A673 (cell line): ENCODE results near the gene OGG1. TPM values are rescaled to one million over a fixed set of nuclear protein-coding genes. Genes with fewer than 3 reads are reported as not detected.

Experiments used
- BruUV-seq: library from RNA; stranded (reverse); fragments of 400-500 nt; replicated peaks from 2 replicates; lab custom pipeline; 2021; lab: Mats Ljungman, UMichigan
- CTCF ChIA-PET: fragments of 300-600 bp; sonication (Branson Sonifier 250); formaldehyde crosslinking; loops from one replicate; lab custom pipeline; 2022; ENCODE audit warnings: antibody characterized with exemption; lab: Charles Lee
- POLR2A ChIA-PET: fragments of 300-600 bp; sonication (Branson Sonifier 250); formaldehyde crosslinking; loops from one replicate; lab custom pipeline; 2022; ENCODE audit warnings: antibody characterized with exemption; ENCODE audit not compliant: low non-redundant PET; lab: Charles Lee
- DNase-seq: peaks from one replicate; pipeline ENCODE4 v3.0.0-alpha.2; 2015; ENCODE audit warnings: low spot score
- H3K27ac ChIP-seq: fragments of 200-600 bp; sonication (generic); 2 replicates; pipeline ENCODE4 v1.5.1; 2016; ENCODE audit warnings: mixed run types, low read depth, mild to moderate bottlenecking, mixed read lengths, antibody characterized with exemption, low read length; ENCODE audit not compliant: poor library complexity, severe bottlenecking
- H3K27me3 ChIP-seq: fragments of 200-600 bp; sonication (generic); replicated peaks from 2 replicates; pipeline ENCODE4 v1.6.1; 2017; ENCODE audit warnings: mixed run types, low read depth, mild to moderate bottlenecking, mixed read lengths, antibody characterized with exemption, low read length; ENCODE audit not compliant: insufficient read depth, poor library complexity
- H3K36me3 ChIP-seq: fragments of 200-600 bp; sonication (generic); 2 replicates; pipeline ENCODE4 v1.6.1; 2016; ENCODE audit warnings: mixed run types, mild to moderate bottlenecking, mixed read lengths, antibody characterized with exemption, low read length; ENCODE audit not compliant: insufficient read depth, poor library complexity, severe bottlenecking
- H3K4me1 ChIP-seq: fragments of 200-600 bp; sonication (generic); 2 replicates; pipeline ENCODE4 v1.6.1; 2017; ENCODE audit warnings: mixed run types, mild to moderate bottlenecking, mixed read lengths, antibody characterized with exemption, low read length; ENCODE audit not compliant: insufficient read depth, poor library complexity, severe bottlenecking
- H3K4me3 ChIP-seq: fragments of 200-600 bp; sonication (generic); 2 replicates; pipeline ENCODE4 v1.5.1; 2016; ENCODE audit warnings: low read depth, mixed run types, mild to moderate bottlenecking, mixed read lengths, low read length; ENCODE audit not compliant: poor library complexity, severe bottlenecking
- H3K9me3 ChIP-seq: fragments of 200-600 bp; sonication (generic); 2 replicates; pipeline ENCODE4 v1.6.1; 2016; ENCODE audit warnings: mixed run types, low read depth, mild to moderate bottlenecking, mixed read lengths, antibody characterized with exemption, low read length; ENCODE audit not compliant: poor library complexity, severe bottlenecking
- EZH2 ChIP-seq: fragments of 200-600 bp; sonication (generic); IDR thresholded peaks from 2 replicates; pipeline ENCODE4 v1.6.1; 2017; ENCODE audit warnings: borderline replicate concordance, low read depth, mild to moderate bottlenecking, mixed read lengths, antibody characterized with exemption, low read length; ENCODE audit not compliant: poor library complexity, severe bottlenecking
- intact Hi-C: fragments of 100-400 bp; cut with micrococcal nuclease; formaldehyde crosslinking; loops from one replicate; pipeline ENCODE4 v1.10.0; 2022; ENCODE audit not compliant: unreplicated experiment
- total RNA-seq: library from RNA; stranded (reverse); gene quantifications from 2 replicates; pipeline ENCODE4 v1.2.3, GENCODE V29; 2021
- TF ChIP-seq, protein P1 (sequence below): fragments of 300-800, 200-600 bp; sonication (generic); conservative IDR thresholded peaks from 2 replicates; pipeline ENCODE4 v1.5.1; 2017; ENCODE audit warnings: low read depth, mild to moderate bottlenecking, antibody characterized with exemption, low read length, moderate library complexity, mixed read lengths

Gene OGG1
- total RNA-seq, 1 experiment from 2014 or later, result 60.2 TPM

DNA sequence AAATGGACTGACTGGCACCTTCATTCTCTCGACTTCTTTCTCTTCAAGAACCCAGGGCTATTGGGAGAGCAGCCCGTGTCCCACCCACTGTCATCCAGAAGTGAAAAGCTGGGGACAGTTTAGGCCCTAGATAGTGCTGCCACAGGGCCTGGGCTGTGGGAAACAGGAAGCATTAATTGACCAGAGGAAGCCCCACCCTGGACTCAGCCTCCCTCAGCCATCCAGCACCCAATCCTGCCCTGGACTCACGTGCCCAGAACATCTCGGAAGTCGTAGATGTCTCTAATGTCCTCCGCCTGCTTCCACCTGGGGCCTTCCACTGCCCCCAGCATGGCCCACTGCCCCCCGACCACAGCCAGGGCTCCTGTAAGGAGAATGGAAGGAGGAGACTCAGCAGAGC lies 17.7 kb downstream of the OGG1 start:
- intact Hi-C loops, result no loop called here
- H3K4me1 ChIP-seq, result peaks cover 10% of the 10 kb centered on the region
- TF ChIP-seq EZH2, result no peak
- TF ChIP-seq, protein P1, sequence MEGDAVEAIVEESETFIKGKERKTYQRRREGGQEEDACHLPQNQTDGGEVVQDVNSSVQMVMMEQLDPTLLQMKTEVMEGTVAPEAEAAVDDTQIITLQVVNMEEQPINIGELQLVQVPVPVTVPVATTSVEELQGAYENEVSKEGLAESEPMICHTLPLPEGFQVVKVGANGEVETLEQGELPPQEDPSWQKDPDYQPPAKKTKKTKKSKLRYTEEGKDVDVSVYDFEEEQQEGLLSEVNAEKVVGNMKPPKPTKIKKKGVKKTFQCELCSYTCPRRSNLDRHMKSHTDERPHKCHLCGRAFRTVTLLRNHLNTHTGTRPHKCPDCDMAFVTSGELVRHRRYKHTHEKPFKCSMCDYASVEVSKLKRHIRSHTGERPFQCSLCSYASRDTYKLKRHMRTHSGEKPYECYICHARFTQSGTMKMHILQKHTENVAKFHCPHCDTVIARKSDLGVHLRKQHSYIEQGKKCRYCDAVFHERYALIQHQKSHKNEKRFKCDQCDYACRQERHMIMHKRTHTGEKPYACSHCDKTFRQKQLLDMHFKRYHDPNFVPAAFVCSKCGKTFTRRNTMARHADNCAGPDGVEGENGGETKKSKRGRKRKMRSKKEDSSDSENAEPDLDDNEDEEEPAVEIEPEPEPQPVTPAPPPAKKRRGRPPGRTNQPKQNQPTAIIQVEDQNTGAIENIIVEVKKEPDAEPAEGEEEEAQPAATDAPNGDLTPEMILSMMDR, result no peak
- H3K27ac ChIP-seq, result no peak overlapping the region
- H3K27me3 ChIP-seq, result no peaks in the 10 kb centered on the region
- ChIA-PET POLR2A (no interaction called here), CTCF (no interaction called here)
- no peaks in the 10 kb centered on the region for H3K9me3 ChIP-seq
- no peaks in the 10 kb centered on the region for H3K36me3 ChIP-seq
- no TSS peak for BruUV-seq
- no peak overlapping the region for H3K4me3 ChIP-seq
- no peak for DNase-seq

DNA sequence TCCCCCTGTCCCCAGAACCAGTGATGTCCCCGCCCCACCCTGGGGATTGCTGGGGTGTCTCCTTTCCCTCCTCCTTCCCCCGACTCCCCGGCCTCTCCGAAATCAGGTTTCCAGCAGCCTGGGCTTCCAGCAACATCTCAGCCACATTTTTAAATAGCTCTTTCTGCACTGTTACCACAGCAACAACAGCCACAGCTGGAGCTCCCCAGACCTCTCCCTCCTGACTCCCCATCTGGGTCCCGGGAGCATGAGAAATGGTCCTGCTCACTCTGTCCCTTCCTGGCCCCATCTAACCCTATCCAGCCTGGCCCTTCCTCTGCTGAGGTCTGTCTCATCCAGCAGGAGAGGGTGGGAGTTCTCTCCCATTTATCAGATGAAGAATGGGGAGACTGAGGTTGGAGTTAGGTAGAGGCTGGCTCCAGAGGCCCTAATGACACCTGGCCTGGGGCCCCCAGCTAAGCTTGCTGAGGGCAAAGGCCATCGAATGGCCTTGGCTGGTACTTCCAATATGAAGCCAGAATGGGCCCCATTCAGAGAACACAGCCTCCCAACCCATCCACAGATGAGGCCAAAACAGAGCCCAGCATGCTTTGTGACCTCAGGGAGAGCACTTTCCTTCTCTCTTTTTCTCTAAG lies 18.5 kb downstream of the OGG1 start:
- Histone ChIP-seq H3K27me3 (no peaks in the 10 kb centered on the region), H3K4me1 (peaks cover 10% of the 10 kb centered on the region), H3K4me3 (no peak overlapping the region), H3K36me3 (no peaks in the 10 kb centered on the region), H3K9me3 (no peaks in the 10 kb centered on the region), H3K27ac (no peak overlapping the region)
- ChIA-PET CTCF (no interaction called here), POLR2A (interaction anchor here (0.7 kb wide), 1 partner anchor 9 kb away, joined by 5 read pairs; no protein-coding TSS in a partner anchor)
- TF ChIP-seq, protein P1, result no peak
- no peak for TF ChIP-seq EZH2
- no TSS peak for BruUV-seq
- intact Hi-C loops, result no loop called here
- DNase-seq, result no peak

DNA sequence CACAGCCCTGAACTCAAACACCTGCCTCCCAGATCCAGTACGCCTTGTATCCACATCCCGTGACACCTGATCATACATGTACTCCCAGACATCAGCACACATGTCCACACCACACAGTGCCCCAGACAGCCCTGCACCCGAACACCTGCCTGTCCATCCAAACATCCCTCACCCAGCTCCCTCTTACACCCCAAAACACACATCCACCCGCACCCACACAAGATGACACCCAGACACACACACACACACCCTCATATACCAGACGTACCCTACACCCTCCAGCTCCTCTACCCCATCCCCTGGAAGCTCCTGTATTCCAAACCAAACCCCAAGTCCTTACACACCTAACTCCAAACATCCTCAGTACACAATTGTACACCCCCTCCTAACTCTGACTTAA lies 19.3 kb downstream of the OGG1 start:
- Histone ChIP-seq H3K27me3 (no peaks in the 10 kb centered on the region), H3K4me3 (peak overlapping the region; percentile 90), H3K36me3 (no peaks in the 10 kb centered on the region), H3K27ac (peak overlapping the region; percentile 80), H3K4me1 (peaks cover 10% of the 10 kb centered on the region), H3K9me3 (no peaks in the 10 kb centered on the region)
- POLR2A ChIA-PET, result interaction anchor here (0.7 kb wide), 1 partner anchor 10 kb away, joined by 5 read pairs; no protein-coding TSS in a partner anchor
- CTCF ChIA-PET, result no interaction called here
- intact Hi-C loops, result no loop called here
- TF ChIP-seq EZH2, result no peak
- TF ChIP-seq, protein P1, result no peak
- DNase-seq, result no peak
- no TSS peak for BruUV-seq
